ENCODE data around the gene PLEKHM3.

The PLEKHM3 gene

GRCh38 chr2:207854484-207855440 is 170.6 kb downstream of the PLEKHM3 start:
- DNase-seq (ENCODE audit: low spot score), result peak; percentile 31

- no peak for DNase-seq (ENCODE audit: low spot score)
Measured at GRCh38 chr2:207852791-207853190, 172.5 kb downstream of the PLEKHM3 start.

GRCh38 chr2:207849443-207849842 is 175.9 kb downstream of the PLEKHM3 start:
- no peak for DNase-seq (ENCODE audit: low spot score)

- DNase-seq (ENCODE audit: low spot score), result no peak
Measured at GRCh38 chr2:207848545-207848928, 176.8 kb downstream of the PLEKHM3 start.

GRCh38 chr2:207847807-207848544 is 177.4 kb downstream of the PLEKHM3 start:
- no peak for DNase-seq (ENCODE audit: low spot score)

- no peak for DNase-seq (ENCODE audit: low spot score)
Measured at GRCh38 chr2:207847098-207847806, 178.1 kb downstream of the PLEKHM3 start.

GRCh38 chr2:207845202-207845864 is 180.0 kb downstream of the PLEKHM3 start:
- DNase-seq (ENCODE audit: low spot score), result no peak

GRCh38 chr2:207844648-207845047 is 180.7 kb downstream of the PLEKHM3 start:
- no peak for DNase-seq (ENCODE audit: low spot score)

- DNase-seq (ENCODE audit: low spot score), result no peak
Measured at GRCh38 chr2:207840101-207840500, 185.2 kb downstream of the PLEKHM3 start.

- DNase-seq (ENCODE audit: low spot score), result no peak
Measured at GRCh38 chr2:207839575-207839974, 185.8 kb downstream of the PLEKHM3 start.

- DNase-seq (ENCODE audit: low spot score), result no peak
Measured at GRCh38 chr2:207839028-207839427, 186.3 kb downstream of the PLEKHM3 start.

- DNase-seq (ENCODE audit: low spot score), result no peak
Measured at GRCh38 chr2:207836521-207837133, 188.7 kb downstream of the PLEKHM3 start.

- DNase-seq (ENCODE audit: low spot score), result no peak
Measured at GRCh38 chr2:207835805-207836204, 189.5 kb downstream of the PLEKHM3 start.

- DNase-seq (ENCODE audit: low spot score), result no peak
Measured at GRCh38 chr2:207833251-207833751, 192.0 kb downstream of the PLEKHM3 start.

GRCh38 chr2:207831584-207832248 is 193.6 kb downstream of the PLEKHM3 start:
- no peak for DNase-seq (ENCODE audit: low spot score)

GRCh38 chr2:207830778-207831438 is 194.4 kb downstream of the PLEKHM3 start:
- DNase-seq (ENCODE audit: low spot score), result no peak

GRCh38 chr2:207828361-207829057 is 196.8 kb downstream of the PLEKHM3 start:
- no peak for DNase-seq (ENCODE audit: low spot score)

- DNase-seq (ENCODE audit: low spot score), result no peak
Measured at GRCh38 chr2:207825978-207826377, 199.3 kb downstream of the PLEKHM3 start.
